K562 (cell line): ENCODE results near the gene ACOT7.

Experiments used
- ATF4 ChIP-seq: fragments of 450-650 bp; formaldehyde crosslinking; IDR thresholded peaks from 2 replicates; pipeline ENCODE4 v1.4.0; 2022; ENCODE audit warnings: mild to moderate bottlenecking, moderate library complexity
- CTCFL ChIP-seq: IDR thresholded peaks from 2 replicates; pipeline ENCODE4 v1.6.1; 2011; ENCODE audit warnings: borderline replicate concordance, low read depth, mild to moderate bottlenecking, moderate library complexity, low read length; ENCODE audit not compliant: insufficient read depth, poor library complexity, severe bottlenecking
- GABPA ChIP-seq: fragments of 200-800 bp; sonication (Bioruptor generic); conservative IDR thresholded peaks from 2 replicates; pipeline ENCODE4 v1.6.1; 2016; ENCODE audit warnings: low read depth, missing genetic modification characterization, missing compliant biosample characterization
- KLF16 ChIP-seq: IDR thresholded peaks from 2 replicates; pipeline ENCODE4 v1.6.1; 2016; ENCODE audit warnings: antibody characterized with exemption
- MAFG ChIP-seq: fragments of 450-650 bp; conservative IDR thresholded peaks from 2 replicates; pipeline ENCODE4 v1.6.1; 2016; ENCODE audit warnings: missing genetic modification characterization, missing compliant biosample characterization
- PHF21A ChIP-seq: fragments of 450-650 bp; IDR thresholded peaks from 2 replicates; pipeline ENCODE4 v1.6.1; 2017; ENCODE audit warnings: low read depth, borderline replicate concordance
- RFX5 ChIP-seq: IDR thresholded peaks from 2 replicates; pipeline ENCODE4 v1.6.1; 2011; ENCODE audit warnings: low read depth, mild to moderate bottlenecking, improper control_type of control experiment, low read length
- SMARCC2 ChIP-seq: fragments of 450-650 bp; IDR thresholded peaks from 2 replicates; pipeline ENCODE4 v1.6.1; 2017; ENCODE audit warnings: antibody characterized with exemption, moderate library complexity, mild to moderate bottlenecking, low read depth
- SMC3 ChIP-seq: conservative IDR thresholded peaks from 2 replicates; pipeline ENCODE4 v1.6.1; 2011; ENCODE audit warnings: low read depth, low read length, improper control_type of control experiment; ENCODE audit not compliant: insufficient read depth
- TOE1 ChIP-seq, 2 experiments: fragments of 450-650 bp in 1 of 2; sonication (generic) in 1 of 2; formaldehyde crosslinking in 1 of 2; IDR thresholded peaks; 2 replicates each; pipeline versions ENCODE4 v1.7.1 to v1.8.0; 2016 to 2022; ENCODE audit warnings: borderline replicate concordance in 2 of 2, mild to moderate bottlenecking in 2 of 2, antibody characterized with exemption in 1 of 2, inconsistent platforms in 1 of 2, low read depth in 1 of 2, missing genetic modification reagents in 1 of 2, moderate library complexity in 1 of 2
- ZNF41 ChIP-seq: fragments of 250-450 bp; sonication (Bioruptor Pico); conservative IDR thresholded peaks from 2 replicates; pipeline ENCODE4 v1.4.0; 2020; ENCODE audit warnings: mild to moderate bottlenecking

- TF ChIP-seq SMARCC2 (no peak), ATF4 (no peak), KLF16 (no peak), RFX5 (no peak), GABPA (no peak), SMC3 (no peak), ZNF41 (CRISPR knock-in tag) (no peak), MAFG (no peak), CTCFL (no peak), TOE1 (IDR thresholded peaks at IDR 0.05; ENCODE audit: borderline replicate concordance) (no peak), TOE1 (CRISPR knock-in tag; IDR thresholded peaks at IDR 0.05; ENCODE audit: borderline replicate concordance, low read depth) (no peak), PHF21A (no peak)
These were observed 169.9 kb downstream of the ACOT7 start for GRCh38 chr1:6223617-6224016.
